HG03196 (cell line): ENCODE data around the gene SLC9A8.
"Not testable (repeated sequence)": the region's sequence is repeated elsewhere in the genome, so short reads cannot be mapped to it uniquely, and the experiment has no call there.

Experiments used
- ATAC-seq: cut with Tn5 transposase; IDR thresholded peaks from one replicate; pipeline ENCODE4 v1.9.1; 2021; ENCODE audit not compliant: unreplicated experiment

Gene SLC9A8

DNA sequence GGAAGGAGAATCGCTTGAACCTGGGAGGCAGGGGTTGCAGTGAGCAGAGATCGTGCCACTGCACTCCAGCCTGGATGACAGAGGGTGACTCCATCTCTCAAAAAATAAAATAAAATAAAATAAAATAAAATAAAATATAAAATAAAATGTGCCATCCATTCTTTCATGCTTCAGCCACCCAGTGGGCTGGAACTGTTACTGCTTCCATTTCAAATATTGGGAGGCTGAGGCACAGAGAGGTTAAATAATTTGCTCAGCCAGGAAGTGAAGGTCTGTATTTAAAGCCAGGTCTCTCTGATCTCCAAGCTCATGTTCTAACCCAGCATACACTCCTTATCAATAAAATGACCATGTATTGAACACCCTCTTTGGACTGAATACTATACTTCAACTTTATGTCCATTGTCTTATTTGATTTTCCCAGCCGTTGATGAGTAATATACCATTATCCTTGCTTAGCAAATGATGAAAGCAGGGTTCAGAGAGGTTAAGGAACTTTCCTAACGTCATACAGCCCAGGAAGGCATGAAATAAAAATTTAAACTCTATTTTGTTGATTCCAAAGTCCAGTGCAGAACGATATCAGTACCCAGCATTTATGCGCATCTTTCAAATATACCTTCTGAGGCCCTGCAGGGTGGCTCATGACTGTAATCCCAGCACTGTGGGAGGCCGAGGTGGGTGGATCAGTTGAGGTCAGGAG lies 25.8 kb upstream of the SLC9A8 start:
- ATAC-seq = no peak

DNA sequence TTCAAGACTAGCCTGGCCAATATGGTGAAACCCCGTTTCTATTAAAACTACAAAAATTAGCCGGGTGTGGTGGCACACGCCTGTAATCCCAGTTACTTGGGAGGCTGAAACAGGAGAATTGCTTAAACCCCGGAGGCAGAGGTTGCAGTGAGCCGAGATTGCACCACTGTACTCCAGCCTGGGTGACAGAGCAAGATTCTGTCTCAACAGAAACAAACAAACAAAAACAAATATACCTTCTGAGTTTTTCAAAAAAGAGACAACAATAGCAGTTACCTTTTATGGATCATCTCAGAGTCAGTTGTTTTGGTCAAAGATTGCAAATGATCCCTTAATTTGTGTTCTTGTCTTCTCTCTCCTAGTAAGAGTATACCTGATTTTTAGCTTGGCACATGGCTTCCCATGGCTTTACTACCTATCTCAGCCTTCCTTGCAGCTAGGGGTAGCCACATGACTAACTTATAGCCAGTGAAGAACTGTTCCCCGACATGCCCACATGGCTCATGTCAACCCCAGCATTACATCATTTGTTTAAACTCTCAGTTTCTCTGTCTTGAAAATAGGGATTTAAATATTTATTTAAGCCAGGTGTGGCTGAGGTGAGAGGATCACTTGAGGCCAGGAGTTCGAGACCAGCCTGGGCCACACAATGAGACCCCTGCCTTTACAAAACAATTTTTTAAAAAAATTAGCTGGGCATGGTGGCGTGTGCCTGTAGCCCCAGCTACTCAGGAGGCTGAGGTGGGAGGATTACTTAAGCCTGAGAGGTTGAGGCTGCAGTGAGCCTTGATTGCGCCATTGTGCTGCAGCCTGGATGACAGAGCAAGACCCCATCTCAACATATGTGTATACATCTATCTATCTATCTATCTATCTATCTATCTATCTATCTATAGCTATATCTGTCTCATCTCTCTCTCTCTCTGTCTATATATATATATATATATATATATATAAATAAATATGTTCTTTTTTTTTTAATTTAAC lies 25.0 kb upstream of the SLC9A8 start:
- ATAC-seq = no peak

GRCh38 chr20:49790077-49790798 lies 22.4 kb upstream of the SLC9A8 start:
- ATAC-seq = no peak

DNA sequence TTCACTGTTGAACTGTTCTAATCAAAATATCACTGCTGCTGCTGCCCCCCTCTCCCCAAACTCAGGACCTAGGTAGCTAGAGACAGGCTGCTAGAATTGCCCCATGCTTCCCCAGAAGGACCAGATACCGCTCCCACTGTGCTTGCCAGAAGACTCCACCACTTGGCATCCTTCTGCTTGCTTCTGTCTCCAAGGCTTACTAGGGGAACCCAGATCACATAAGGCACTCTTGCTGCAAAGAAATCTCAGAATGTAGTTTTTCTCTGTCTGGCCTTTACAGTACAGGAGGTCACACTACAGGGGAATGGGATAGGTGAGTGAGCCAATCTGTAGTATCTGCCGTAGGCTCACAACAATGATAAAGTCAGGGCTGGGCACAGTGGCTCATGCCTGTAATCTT lies 21.5 kb upstream of the SLC9A8 start:
- ATAC-seq = no peak

DNA sequence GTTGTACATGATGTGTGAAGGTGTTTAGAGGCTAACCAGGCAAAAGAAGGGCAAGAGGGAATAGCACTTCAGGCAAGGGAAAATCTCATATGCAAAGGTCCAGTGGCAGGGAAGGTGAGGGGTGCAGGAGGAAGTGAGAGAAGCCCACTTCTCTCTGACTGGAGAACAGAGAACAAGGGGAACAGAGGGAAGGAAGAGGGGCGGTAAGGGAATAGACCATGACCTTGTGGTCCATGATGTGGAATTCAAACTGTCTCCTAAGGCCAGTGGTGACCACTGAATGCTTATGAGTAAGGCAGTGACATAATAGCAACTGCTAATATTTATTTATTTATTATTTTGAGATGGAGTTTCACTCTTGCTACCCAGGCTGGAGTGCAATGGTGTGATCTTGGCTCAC lies 20.6 kb upstream of the SLC9A8 start:
- ATAC-seq = no peak

DNA sequence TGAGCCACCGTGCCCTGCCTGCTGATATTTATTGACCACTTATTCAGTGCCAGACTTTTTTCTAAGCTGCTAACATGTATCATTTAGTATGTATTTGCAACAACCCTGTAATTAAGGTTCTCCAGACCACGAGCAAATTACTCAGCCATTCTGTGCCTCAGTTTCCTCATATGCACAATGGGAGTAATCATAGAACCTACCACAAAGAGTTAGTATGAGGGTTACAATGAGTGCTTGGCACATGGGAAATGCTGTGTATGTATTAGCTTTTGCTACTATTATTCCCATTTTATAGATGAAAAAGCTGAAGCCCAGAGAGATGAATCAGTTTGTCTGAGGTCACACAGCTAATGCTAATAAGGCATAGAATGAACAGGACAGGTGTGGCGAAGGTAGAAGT lies 20.0 kb upstream of the SLC9A8 start:
- no peak for ATAC-seq

DNA sequence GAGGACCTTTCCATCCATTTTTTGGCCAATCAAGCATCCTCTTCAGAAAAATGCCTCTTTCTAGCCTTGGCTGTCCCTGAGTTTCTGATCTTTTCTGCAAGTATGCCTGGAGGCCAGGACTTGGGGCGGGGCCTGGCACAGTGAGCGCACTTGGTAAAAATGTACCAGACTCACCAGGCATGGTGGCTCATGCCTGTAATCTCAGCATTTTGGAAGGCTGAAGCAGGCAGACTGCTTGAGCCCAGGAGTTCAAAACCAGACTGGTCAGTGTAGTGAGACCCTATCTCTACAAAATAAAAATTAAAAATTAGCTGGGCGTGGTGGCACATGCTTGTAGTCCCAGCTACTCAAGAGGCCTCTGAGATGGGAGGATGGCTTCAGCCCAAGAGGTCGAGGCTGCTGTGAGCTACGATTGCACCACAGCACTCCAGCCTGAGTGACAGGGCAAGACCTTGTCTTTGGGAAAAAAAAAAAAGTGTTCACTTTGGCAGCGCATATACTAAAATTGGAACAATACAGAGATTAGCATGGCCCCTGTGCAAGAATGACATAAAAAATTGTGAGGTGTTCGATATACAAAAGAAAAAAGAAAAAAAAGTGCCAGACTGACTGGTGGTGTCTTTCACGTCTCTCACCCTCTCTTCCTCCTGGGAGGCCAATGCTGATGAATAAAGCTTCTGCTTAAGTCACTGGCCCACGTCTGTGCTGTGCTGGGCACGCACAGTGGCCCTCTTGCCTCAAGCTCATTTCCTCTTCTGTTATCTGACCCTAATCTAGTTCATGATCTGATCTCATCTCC lies 18.1 kb upstream of the SLC9A8 start:
- ATAC-seq = no peak

GRCh38 chr20:49795135-49795424 lies 17.5 kb upstream of the SLC9A8 start:
- no peak for ATAC-seq

DNA sequence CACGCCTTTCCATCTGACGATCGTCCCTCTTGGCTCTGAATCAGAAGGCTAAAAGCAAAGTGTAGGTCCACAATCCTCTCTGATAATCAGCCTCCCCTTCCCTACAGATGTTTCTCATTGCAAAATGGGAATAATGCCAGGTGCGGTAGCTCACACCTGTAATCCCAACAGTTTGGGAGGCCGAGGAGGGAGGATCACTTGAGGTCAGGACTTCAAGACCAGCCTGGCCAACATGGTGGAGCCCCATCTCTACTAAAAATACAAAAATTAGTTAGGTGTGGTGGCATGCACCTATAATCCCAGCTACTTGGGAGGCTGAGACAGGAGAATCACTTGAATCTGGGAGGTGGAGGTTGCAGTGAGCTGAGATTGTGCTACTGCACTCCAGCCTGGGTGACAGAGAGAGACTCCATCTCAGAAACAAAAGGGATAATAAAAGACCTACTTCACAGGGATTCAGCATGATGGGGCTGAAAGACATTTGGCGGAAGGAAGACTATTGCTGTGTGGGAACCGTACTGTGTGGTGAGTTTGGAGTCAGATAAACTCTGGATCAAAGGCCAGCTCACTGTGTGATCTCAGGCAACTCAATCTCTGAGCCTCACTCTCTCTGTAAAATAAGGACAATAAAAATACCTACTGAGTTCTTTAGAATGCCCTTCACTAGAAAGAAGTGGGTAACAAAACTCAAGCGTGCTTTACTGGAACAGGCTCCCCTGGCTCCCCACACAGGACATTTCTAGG lies 15.9 kb upstream of the SLC9A8 start:
- no peak for ATAC-seq

DNA sequence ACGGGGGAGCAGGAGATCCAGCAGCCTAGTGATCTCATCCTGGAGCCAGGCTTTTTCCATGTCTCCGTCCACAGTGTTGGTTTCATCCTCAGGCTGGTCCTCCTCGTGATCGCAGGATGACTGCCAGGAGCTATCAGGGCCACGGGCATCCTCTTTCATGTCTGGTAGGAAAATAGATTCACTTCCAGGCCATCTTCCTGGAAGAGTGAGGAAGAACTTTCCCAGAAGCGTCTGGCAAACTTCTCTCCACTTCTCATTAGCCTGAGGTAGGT lies 15.3 kb upstream of the SLC9A8 start:
- no peak for ATAC-seq

DNA sequence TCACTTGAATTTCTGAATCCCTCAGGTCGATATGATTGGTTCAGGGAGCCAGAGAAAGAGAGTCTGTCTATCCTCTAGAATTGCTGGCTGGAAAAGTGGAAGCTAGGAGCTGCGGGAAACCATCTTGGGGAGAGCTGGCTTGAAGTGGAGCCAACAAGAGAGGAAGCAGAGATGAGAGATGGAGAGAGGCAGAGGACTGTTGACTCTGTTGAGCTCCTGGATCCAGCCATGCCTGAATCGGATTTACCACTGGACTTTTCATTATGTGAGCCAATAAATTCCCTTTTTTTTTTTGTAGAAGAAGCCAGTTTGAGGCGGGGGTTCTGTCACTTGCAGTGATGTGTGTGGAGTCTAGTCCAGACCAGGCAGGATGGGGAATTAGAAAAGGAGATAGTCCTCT lies 13.9 kb upstream of the SLC9A8 start:
- no peak for ATAC-seq

DNA sequence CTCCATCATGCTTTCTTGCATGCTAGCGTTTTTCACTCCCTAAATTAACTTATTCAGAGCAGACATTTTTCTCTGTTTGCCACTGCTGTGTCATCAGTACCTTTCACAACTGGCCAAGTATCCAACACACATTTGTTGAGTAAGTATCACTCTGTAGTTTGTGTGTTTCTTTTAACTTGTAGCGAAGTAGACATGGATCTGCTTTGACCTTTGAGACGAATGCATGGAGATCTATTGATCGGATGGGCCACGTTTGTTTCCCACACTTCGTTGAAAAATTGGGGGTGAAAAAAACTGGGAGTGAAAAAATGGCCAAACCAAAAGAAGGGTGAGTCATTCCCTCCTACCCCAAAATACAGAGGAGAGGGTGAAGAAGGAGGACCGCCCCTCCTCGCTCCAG lies 12.9 kb upstream of the SLC9A8 start:
- ATAC-seq = no peak

DNA sequence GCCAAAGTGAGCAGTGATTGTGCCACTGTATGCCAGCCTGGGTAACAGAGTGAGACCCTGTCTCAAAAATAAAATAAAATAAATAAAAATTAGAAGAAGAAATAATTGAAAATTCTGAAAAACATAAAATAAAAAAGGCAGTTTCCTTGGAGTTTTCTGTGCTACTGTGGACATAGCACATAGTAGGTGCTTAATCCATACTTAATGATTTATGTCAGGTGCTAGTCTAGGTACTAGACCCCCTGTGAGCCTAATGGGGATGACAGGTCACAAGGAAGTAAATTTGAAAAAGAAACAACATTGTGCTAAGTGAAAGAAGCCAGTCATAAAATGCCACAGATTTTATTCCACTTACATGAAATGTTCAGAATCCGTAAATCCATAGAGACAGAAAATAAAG lies 9.2 kb upstream of the SLC9A8 start:
- no peak for ATAC-seq

DNA sequence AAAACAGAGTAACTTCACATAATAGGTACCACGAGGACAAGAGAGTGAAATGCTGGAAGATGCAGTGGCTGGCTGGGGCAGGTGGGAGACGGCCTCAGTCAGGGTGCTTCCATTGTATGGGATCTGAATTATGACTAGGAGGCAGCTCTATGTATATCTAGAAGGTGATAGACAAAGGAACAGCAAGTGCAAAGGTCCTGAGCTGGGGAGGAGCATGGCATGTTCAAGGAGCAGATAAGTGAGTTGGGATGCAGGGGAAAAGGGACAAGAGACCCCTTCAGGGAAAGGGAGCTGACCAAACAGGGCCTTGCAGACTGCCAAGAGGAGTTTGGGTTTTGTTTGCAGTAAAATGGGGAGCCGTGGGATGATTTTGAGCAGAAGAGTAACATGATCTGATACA lies 8.3 kb upstream of the SLC9A8 start:
- ATAC-seq = no peak

DNA sequence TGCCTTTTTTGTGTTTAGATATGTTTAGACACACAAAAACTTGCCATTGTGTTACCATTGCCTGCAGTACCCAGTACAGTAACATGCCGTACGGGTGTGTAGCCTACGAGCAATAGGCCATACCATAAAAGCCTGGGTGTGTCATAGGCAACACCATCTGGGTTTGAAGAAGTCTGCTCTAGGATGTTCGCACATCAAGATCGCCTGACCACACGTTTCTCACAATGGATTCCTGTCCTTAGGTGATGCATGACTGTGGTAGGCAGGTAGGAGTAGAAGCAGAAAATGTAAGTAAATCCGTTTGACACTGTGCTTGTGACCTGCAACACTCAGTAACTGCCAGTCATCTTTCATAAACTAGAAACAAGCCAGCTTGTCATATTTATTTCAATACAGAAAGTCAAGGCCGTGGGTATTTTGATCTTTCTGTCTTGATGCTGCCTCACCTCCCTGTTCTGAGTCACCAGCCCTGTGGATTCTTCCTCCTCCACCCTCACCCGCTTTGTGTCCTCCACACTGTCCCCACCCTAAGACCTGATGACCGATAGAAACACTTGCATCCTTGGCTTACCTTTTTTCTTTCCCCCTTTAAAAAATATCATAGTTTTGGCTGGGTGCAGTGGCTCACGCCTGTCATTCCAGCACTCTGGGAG lies 7.3 kb upstream of the SLC9A8 start:
- ATAC-seq = not testable (repeated sequence)

DNA sequence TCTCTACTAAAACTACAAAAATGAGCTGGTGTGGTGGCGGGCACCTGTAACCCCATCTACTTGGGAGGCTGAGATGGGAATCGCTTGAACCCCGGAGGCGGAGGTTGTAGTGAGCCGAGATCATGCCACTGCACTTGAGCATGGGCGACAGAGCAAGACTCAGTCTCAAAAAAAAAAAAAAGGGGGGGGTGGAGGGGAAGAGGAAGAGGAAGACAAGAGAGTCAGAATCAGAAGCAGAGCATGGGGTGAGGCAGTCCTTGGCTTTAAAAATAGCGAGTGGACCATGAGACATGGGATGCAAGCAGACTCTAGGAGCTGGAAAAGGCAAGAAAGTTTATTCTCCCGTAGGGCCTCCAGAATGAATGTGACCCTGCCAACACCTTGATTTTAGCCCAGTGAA lies 3.9 kb upstream of the SLC9A8 start:
- no peak for ATAC-seq

DNA sequence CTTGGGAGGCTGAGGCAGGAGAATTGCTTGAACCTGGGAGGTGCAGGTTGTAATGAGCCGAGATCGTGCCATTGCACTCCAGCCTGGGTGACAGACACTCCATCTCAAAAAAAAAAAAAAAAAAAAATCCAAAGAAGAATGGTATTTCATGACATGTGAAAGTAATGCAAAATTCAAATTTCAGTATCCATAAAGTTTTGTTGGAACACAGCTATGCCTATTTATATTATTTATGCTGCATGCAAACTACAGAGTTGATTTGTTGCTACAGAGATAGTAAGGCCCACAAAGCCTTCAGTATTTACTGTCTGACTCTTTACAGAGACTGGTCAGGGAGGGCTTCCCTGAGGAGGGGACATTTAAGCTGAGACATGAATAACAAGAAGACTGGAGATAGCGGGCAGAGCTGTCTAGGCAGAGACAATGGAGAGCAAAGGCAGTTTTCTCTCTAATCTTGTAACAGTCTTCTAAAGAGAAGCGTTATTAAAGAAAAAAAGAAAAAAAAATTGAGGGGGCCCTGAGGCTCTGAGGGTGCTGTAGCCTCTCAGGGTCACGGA lies 2.7 kb upstream of the SLC9A8 start:
- ATAC-seq = no peak

DNA sequence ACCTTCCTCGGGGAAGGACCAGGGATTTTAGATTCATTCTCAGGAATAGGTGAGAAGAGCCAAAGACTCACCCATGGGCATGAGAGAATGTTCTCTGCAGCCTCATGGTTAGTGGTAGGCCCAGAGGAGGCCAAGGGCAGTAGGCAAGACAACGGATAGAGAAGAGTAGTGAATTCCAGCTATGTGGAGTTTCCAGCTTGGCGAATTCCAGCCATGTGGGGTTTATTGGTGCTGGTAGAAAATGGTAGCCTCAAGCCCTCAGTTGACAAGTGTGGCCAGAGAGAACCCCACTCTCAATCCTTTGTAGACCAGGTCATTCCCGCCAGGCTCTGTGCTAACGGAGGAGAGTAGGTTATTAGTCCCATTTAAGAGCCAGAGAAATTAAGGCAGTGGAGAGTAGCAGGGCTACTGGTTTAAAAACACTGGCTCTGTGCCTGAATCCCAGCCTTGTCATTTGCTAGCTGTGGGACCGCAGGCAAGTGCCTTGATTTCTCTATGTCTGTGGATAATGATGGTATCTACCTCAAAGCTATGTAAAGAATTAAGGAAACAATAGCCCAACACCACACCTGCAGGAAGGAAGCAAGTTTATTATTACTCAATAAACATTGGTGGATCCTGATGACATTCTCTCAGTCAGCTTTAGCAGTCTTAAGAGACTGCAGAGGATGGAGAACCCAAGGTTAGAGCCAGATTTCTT lies 2.0 kb upstream of the SLC9A8 start:
- ATAC-seq = no peak

GRCh38 chr20:49811825-49812506 lies 662 bp upstream of the SLC9A8 start:
- no peak for ATAC-seq
